Measurements from ENCODE around the gene IL2RA. TPM values are rescaled to one million over a fixed set of nuclear protein-coding genes. Genes with fewer than 3 reads are reported as not detected.
A peak's percentile ranks its signal among the peaks of the same experiment; 100 is the strongest.

IL2RA gene
- total and polyA plus RNA-seq, 10 of the 15 experiments (the other 5 are each of a cell fraction or from before 2014, with no cell fraction given) = 2.2 to 6.0 (median 4.9) TPM

- TF ChIP-seq, protein P1, sequence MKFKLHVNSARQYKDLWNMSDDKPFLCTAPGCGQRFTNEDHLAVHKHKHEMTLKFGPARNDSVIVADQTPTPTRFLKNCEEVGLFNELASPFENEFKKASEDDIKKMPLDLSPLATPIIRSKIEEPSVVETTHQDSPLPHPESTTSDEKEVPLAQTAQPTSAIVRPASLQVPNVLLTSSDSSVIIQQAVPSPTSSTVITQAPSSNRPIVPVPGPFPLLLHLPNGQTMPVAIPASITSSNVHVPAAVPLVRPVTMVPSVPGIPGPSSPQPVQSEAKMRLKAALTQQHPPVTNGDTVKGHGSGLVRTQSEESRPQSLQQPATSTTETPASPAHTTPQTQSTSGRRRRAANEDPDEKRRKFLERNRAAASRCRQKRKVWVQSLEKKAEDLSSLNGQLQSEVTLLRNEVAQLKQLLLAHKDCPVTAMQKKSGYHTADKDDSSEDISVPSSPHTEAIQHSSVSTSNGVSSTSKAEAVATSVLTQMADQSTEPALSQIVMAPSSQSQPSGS (IDR thresholded peaks at IDR 0.05; ENCODE audit: low read length) = peak; percentile 78
- TF ChIP-seq STAT1 (conservative IDR thresholded peaks at IDR 0.05) (no peak), WRNIP1 (IDR thresholded peaks at IDR 0.05; ENCODE audit: borderline replicate concordance, low read depth, low read length) (no peak), MTA2 (IDR thresholded peaks at IDR 0.05; ENCODE audit: low read depth) (peak; percentile 38; the same call in 1 of the 2 replicates), TCF7 (IDR thresholded peaks at IDR 0.05; ENCODE audit: borderline replicate concordance) (no peak), NFXL1 (IDR thresholded peaks at IDR 0.05; ENCODE audit: borderline replicate concordance) (no peak), CUX1 (IDR thresholded peaks at IDR 0.05; ENCODE audit: insufficient replicate concordance, low read depth, low read length) (no peak), SP1 (IDR thresholded peaks at IDR 0.05; ENCODE audit: low read depth, low read length) (peak; percentile 52), CBX3 (IDR thresholded peaks at IDR 0.05; ENCODE audit: borderline replicate concordance, low read depth) (no peak), BACH1 (IDR thresholded peaks at IDR 0.05; ENCODE audit: borderline replicate concordance) (no peak), RB1 (IDR thresholded peaks at IDR 0.05; ENCODE audit: borderline replicate concordance) (no peak)
- TF ChIP-seq, protein P2, sequence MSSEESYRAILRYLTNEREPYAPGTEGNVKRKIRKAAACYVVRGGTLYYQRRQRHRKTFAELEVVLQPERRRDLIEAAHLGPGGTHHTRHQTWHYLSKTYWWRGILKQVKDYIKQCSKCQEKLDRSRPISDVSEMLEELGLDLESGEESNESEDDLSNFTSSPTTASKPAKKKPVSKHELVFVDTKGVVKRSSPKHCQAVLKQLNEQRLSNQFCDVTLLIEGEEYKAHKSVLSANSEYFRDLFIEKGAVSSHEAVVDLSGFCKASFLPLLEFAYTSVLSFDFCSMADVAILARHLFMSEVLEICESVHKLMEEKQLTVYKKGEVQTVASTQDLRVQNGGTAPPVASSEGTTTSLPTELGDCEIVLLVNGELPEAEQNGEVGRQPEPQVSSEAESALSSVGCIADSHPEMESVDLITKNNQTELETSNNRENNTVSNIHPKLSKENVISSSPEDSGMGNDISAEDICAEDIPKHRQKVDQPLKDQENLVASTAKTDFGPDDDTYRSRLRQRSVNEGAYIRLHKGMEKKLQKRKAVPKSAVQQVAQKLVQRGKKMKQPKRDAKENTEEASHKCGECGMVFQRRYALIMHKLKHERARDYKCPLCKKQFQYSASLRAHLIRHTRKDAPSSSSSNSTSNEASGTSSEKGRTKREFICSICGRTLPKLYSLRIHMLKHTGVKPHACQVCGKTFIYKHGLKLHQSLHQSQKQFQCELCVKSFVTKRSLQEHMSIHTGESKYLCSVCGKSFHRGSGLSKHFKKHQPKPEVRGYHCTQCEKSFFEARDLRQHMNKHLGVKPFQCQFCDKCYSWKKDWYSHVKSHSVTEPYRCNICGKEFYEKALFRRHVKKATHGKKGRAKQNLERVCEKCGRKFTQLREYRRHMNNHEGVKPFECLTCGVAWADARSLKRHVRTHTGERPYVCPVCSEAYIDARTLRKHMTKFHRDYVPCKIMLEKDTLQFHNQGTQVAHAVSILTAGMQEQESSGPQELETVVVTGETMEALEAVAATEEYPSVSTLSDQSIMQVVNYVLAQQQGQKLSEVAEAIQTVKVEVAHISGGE (CRISPR knock-in tag; IDR thresholded peaks at IDR 0.05) = no peak
Observed at GRCh38 chr10:6072215-6072934, 10.2 kb upstream of the IL2RA start (continued).
